Measurements from ENCODE around the gene EXOC3L2. TPM values are rescaled to one million over a fixed set of nuclear protein-coding genes. Genes with fewer than 3 reads are reported as not detected.
"Not testable (repeated sequence)": the region's sequence is repeated elsewhere in the genome, so short reads cannot be mapped to it uniquely, and the experiment has no call there.

The EXOC3L2 gene
- total RNA-seq, 2 donors from 2014 or later: not detected

- no peak for ATAC-seq
- no peak for DNase-seq (ENCODE audit: low spot score in 2 of 2)
- H3K27ac Mint-ChIP-seq: no peak overlapping the region
- no peaks in the 10 kb centered on the region for H3K36me3 Mint-ChIP-seq
- no peaks in the 10 kb centered on the region for H3K9me3 Mint-ChIP-seq
These were observed 943 bp downstream of the EXOC3L2 start for GRCh38 chr19:45244133-45244794.

GRCh38 chr19:45243144-45243732 lies 2.0 kb downstream of the EXOC3L2 start:
- no peaks in the 10 kb centered on the region for H3K36me3 Mint-ChIP-seq
- ATAC-seq (no peak), DNase-seq (ENCODE audit: low spot score in 2 of 2) (no peak)
- no peaks in the 10 kb centered on the region for H3K9me3 Mint-ChIP-seq
- no peak overlapping the region for H3K27ac Mint-ChIP-seq

- H3K9me3 Mint-ChIP-seq: no peaks in the 10 kb centered on the region
- DNase-seq (ENCODE audit: low spot score in 2 of 2): no peak
- peaks cover 0 to 4% of the 10 kb centered on the region in 2 donors for H3K36me3 Mint-ChIP-seq
- ATAC-seq: no peak
- no peak overlapping the region for H3K27ac Mint-ChIP-seq
These were observed 6.7 kb downstream of the EXOC3L2 start for GRCh38 chr19:45238556-45238955.

GRCh38 chr19:45235485-45235884 lies 9.7 kb downstream of the EXOC3L2 start:
- ATAC-seq (no peak), DNase-seq (ENCODE audit: low spot score in 2 of 2) (no peak)
- H3K36me3 Mint-ChIP-seq: peaks cover 0 to 5% of the 10 kb centered on the region in 2 donors
- H3K9me3 Mint-ChIP-seq: no peaks in the 10 kb centered on the region
- H3K27ac Mint-ChIP-seq: no peak overlapping the region

- H3K27ac Mint-ChIP-seq: no peak overlapping the region
- ATAC-seq (no peak), DNase-seq (ENCODE audit: low spot score in 2 of 2) (no peak)
- H3K9me3 Mint-ChIP-seq: no peaks in the 10 kb centered on the region
- H3K36me3 Mint-ChIP-seq: peaks cover 0 to 5% of the 10 kb centered on the region in 2 donors
These were observed 10.9 kb downstream of the EXOC3L2 start for GRCh38 chr19:45234089-45234869.

- Mint-ChIP-seq H3K9me3 (no peaks in the 10 kb centered on the region), H3K27ac (no peak overlapping the region), H3K36me3 (peaks cover 0 to 5% of the 10 kb centered on the region in 2 donors)
- no peak for DNase-seq (ENCODE audit: low spot score in 2 of 2)
- no peak for ATAC-seq
These were observed 13.3 kb downstream of the EXOC3L2 start for GRCh38 chr19:45231891-45232290.

- not testable (repeated sequence) for H3K9me3 Mint-ChIP-seq; H3K27ac Mint-ChIP-seq; DNase-seq (ENCODE audit: low spot score in 2 of 2); ATAC-seq; H3K36me3 Mint-ChIP-seq
These were observed 16.2 kb downstream of the EXOC3L2 start for GRCh38 chr19:45229056-45229455.

GRCh38 chr19:45224645-45225044 lies 20.6 kb downstream of the EXOC3L2 start:
- Mint-ChIP-seq H3K27ac (no peak overlapping the region), H3K9me3 (no peaks in the 10 kb centered on the region), H3K36me3 (no peaks in the 10 kb centered on the region)
- ATAC-seq: no peak
- DNase-seq (ENCODE audit: low spot score in 2 of 2): no peak

GRCh38 chr19:45223879-45224278 lies 21.3 kb downstream of the EXOC3L2 start:
- ATAC-seq (no peak), DNase-seq (ENCODE audit: low spot score in 2 of 2) (no peak)
- Mint-ChIP-seq H3K36me3 (no peaks in the 10 kb centered on the region), H3K9me3 (no peaks in the 10 kb centered on the region), H3K27ac (no peak overlapping the region)

GRCh38 chr19:45222724-45223123 lies 22.5 kb downstream of the EXOC3L2 start:
- H3K9me3 Mint-ChIP-seq: no peaks in the 10 kb centered on the region
- no peak overlapping the region for H3K27ac Mint-ChIP-seq
- ATAC-seq (no peak), DNase-seq (ENCODE audit: low spot score in 2 of 2) (no peak)
- no peaks in the 10 kb centered on the region for H3K36me3 Mint-ChIP-seq

GRCh38 chr19:45218911-45219743 lies 26.1 kb downstream of the EXOC3L2 start:
- H3K27ac Mint-ChIP-seq: no peak overlapping the region
- DNase-seq (ENCODE audit: low spot score in 2 of 2) (no peak), ATAC-seq (no peak)
- H3K9me3 Mint-ChIP-seq: no peaks in the 10 kb centered on the region
- H3K36me3 Mint-ChIP-seq: no peaks in the 10 kb centered on the region

- Mint-ChIP-seq H3K36me3 (no peaks in the 10 kb centered on the region), H3K9me3 (no peaks in the 10 kb centered on the region)
- ATAC-seq: no peak
These were observed 26.8 kb downstream of the EXOC3L2 start for GRCh38 chr19:45218426-45218825.

GRCh38 chr19:45217957-45218334 lies 27.3 kb downstream of the EXOC3L2 start:
- Mint-ChIP-seq H3K36me3 (no peaks in the 10 kb centered on the region), H3K27ac (no peak overlapping the region), H3K9me3 (no peaks in the 10 kb centered on the region)
- DNase-seq (ENCODE audit: low spot score in 2 of 2) (no peak), ATAC-seq (no peak)

More at GRCh38 chr19:45218426-45218825, 26.8 kb downstream of the EXOC3L2 start:
- H3K27ac Mint-ChIP-seq: no peak overlapping the region
- DNase-seq (ENCODE audit: low spot score in 2 of 2): no peak

GRCh38 chr19:45217193-45217956 lies 27.8 kb downstream of the EXOC3L2 start:
- DNase-seq (ENCODE audit: low spot score in 2 of 2) (no peak), ATAC-seq (no peak)
- no peaks in the 10 kb centered on the region for H3K36me3 Mint-ChIP-seq
- no peaks in the 10 kb centered on the region for H3K9me3 Mint-ChIP-seq
- H3K27ac Mint-ChIP-seq: no peak overlapping the region

GRCh38 chr19:45216667-45217066 lies 28.5 kb downstream of the EXOC3L2 start:
- H3K27ac Mint-ChIP-seq: no peak overlapping the region
- no peaks in the 10 kb centered on the region for H3K9me3 Mint-ChIP-seq
- ATAC-seq (no peak), DNase-seq (ENCODE audit: low spot score in 2 of 2) (no peak)
- no peaks in the 10 kb centered on the region for H3K36me3 Mint-ChIP-seq
